ENCODE data around the gene MYH16.
"Not testable (repeated sequence)": the region's sequence is repeated elsewhere in the genome, so short reads cannot be mapped to it uniquely, and the experiment has no call there.

MYH16 gene

DNA sequence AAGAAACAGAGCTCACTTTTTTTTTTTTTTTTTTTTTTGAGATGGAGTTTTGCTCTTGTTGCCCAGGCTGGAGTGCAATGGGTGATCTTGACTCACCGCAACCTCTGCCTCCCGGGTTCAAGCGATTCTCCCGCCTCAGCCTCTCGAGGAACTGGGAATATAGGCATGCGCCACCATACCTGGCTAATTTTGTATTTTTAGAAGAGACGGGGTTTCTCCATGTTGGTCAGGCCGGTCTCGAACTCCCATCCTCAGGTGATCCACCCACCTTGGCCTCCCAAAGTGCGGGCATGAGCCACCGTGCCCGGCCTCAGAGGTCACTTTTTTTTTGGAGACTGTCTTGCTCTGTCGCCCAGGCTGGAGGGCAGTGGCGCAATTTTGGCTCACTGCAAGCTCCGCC is 85.9 kb downstream of the MYH16 start:
- not testable (repeated sequence) for DNase-seq

DNA sequence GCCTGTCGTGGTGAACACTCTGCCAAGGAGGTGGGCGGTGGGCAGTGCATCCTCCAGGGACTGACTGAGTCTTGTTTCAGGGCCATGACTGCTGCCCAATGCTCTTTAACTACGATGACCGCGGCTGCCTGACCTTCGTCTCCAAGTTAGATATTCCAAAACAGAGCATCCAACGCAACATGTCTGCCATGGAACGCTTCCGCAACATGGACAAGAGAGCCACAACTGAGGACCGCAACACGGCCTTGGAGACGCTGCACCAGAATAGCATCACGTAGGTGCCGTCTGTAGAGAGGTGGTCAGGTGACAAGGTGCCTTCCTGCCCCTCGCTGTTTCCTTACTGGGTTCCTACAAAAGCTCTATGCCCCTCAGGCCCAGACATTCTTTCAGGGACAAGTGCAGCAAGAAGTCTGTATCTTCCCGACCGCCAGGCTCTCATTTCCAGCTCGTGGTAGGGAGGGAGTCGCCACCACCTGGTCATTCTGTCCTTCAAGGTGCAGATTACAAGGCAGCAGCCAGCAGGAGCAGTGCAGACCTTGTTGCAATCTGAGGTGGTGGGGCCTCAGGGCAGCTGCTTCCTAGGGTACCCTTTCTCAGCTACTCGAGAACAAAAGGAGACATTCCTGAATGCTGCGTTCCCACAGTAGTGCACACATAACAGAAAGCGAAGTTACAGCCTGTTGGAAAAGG is 87.0 kb downstream of the MYH16 start:
- no peak for DNase-seq
